Astrocyte (in vitro differentiated cells and primary cell): ENCODE measurements around the gene KCNMB4.

Experiments
- EZH2 ChIP-seq: IDR thresholded peaks from 2 replicates; pipeline ENCODE4 v1.6.1; 2012; ENCODE audit warnings: mild to moderate bottlenecking, low read length, inconsistent platforms; ENCODE audit not compliant: insufficient read depth
- TF ChIP-seq, protein P1 (sequence below): IDR thresholded peaks from 2 replicates; pipeline ENCODE4 v1.5.1; 2011; ENCODE audit warnings: low read depth, mild to moderate bottlenecking, inconsistent platforms, low read length, moderate library complexity; ENCODE audit not compliant: insufficient read depth

DNA sequence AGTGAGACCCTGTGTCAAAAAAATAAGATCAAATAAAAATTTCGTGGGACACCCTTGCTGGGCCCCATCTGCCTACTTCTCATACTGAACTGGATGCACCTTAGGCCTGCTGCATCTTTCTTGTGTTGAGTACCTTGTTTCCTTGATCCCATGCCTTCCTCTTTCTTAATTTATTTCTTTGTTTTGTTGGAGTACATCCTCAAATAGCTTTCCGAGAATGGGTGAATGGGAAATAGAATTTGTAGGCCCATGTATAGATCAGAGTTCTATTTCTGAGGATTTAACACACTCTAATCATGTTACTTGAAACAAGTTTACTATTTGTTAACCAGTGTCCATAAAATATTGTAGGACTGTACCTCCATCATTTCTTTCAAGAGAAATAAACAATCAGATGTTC lies 23.6 kb downstream of the KCNMB4 start:
- TF ChIP-seq, protein P1, sequence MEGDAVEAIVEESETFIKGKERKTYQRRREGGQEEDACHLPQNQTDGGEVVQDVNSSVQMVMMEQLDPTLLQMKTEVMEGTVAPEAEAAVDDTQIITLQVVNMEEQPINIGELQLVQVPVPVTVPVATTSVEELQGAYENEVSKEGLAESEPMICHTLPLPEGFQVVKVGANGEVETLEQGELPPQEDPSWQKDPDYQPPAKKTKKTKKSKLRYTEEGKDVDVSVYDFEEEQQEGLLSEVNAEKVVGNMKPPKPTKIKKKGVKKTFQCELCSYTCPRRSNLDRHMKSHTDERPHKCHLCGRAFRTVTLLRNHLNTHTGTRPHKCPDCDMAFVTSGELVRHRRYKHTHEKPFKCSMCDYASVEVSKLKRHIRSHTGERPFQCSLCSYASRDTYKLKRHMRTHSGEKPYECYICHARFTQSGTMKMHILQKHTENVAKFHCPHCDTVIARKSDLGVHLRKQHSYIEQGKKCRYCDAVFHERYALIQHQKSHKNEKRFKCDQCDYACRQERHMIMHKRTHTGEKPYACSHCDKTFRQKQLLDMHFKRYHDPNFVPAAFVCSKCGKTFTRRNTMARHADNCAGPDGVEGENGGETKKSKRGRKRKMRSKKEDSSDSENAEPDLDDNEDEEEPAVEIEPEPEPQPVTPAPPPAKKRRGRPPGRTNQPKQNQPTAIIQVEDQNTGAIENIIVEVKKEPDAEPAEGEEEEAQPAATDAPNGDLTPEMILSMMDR = no peak
- no peak for TF ChIP-seq EZH2
